Spleen (tissue), 11 donors: ENCODE measurements around the gene REN. TPM values are rescaled to one million over a fixed set of nuclear protein-coding genes. Genes with fewer than 3 reads are reported as not detected.

ENCODE experiments used
- DNase-seq: peaks from one replicate; pipeline ENCODE4 v3.0.0-alpha.2; 2020
- H3K27ac ChIP-seq, 8 donors: fragments of 200-600 bp; sonication (generic) in 7 of 8; 1 replicate in 4 of 8; 2 replicates in 4 of 8; pipeline versions ENCODE4 v1.5.0 to v1.8.0; 2016 to 2021; ENCODE audit warnings: inconsistent platforms in 4 of 8, mild to moderate bottlenecking in 4 of 8, moderate library complexity in 1 of 8
- H3K27me3 ChIP-seq, 7 donors: fragments of 200-600 bp; sonication (generic) in 6 of 7; replicated peaks in 1 of 7; 1 replicate in 4 of 7; 2 replicates in 3 of 7; pipeline versions ENCODE4 v1.5.0 to v1.8.0; 2016 to 2021; ENCODE audit warnings: inconsistent platforms in 3 of 7, mild to moderate bottlenecking in 1 of 7
- H3K36me3 ChIP-seq, 6 donors: fragments of 200-600 bp; sonication (generic) in 5 of 6; 1 replicate in 4 of 6; 2 replicates in 2 of 6; pipeline versions ENCODE4 v1.5.0 to v1.8.0; 2016 to 2021; ENCODE audit warnings: inconsistent platforms in 2 of 6
- H3K4me1 ChIP-seq, 6 donors: fragments of 200-600 bp; sonication (generic) in 5 of 6; 1 replicate in 3 of 6; 2 replicates in 3 of 6; pipeline versions ENCODE4 v1.5.0 to v1.8.0; 2016 to 2021; ENCODE audit warnings: inconsistent platforms in 3 of 6
- H3K4me3 ChIP-seq, 8 donors: fragments of 200-600 bp; sonication (generic) in 7 of 8; 1 replicate in 4 of 8; 2 replicates in 4 of 8; pipeline versions ENCODE4 v1.5.0 to v1.8.0; 2016 to 2021; ENCODE audit warnings: inconsistent platforms in 4 of 8, mild to moderate bottlenecking in 4 of 8, moderate library complexity in 2 of 8
- H3K9me3 ChIP-seq, 8 donors: fragments of 200-600 bp; sonication (generic) in 7 of 8; 1 replicate in 4 of 8; 2 replicates in 4 of 8; pipeline versions ENCODE4 v1.5.0 to v1.8.0; 2016 to 2021; ENCODE audit warnings: inconsistent platforms in 4 of 8
- POLR2A ChIP-seq, 3 donors: fragments of 450-650 bp; IDR thresholded peaks; one replicate each; pipeline ENCODE4 v1.5.1; 2017; ENCODE audit warnings: antibody characterized with exemption in 3 of 3, mild to moderate bottlenecking in 1 of 3
- POLR2AphosphoS5 ChIP-seq, 3 donors: sonication (generic); formaldehyde crosslinking; IDR thresholded peaks; one replicate each; pipeline ENCODE4 v1.5.1; 2017; ENCODE audit warnings: antibody characterized with exemption in 3 of 3
- WGBS, 5 donors: extraction: QIAGEN DNeasy Blood & Tissue Kit in 3 of 5; methylation state at CpG; one replicate each; pipeline versions ENCODE4 v1.1.5 to v1.1.7; 2013 to 2018; 5-methylcytosine and 5-hydroxymethylcytosine counted together
- intact Hi-C: fragments of 100-400 bp; cut with DNase I; formaldehyde crosslinking; loops from one replicate; pipeline ENCODE4 v1.15.0; 2023; ENCODE audit warnings: low total_unique reads
- polyA plus RNA-seq, 3 donors: library from polyadenylated mRNA; stranded (reverse); fragments of 200-250 nt; gene quantifications; one replicate each; pipeline ENCODE4 v1.2.1, GENCODE V29; 2013
- total RNA-seq, 7 donors: library from RNA; depleted of rRNA in 3 of 7; stranded (reverse); fragments of >200 nt in 3 of 7; fragmentation: NEBNext Ultra II Directional in 4 of 7; extraction: Animal tissue kit (Norgen Biotek cat#: 25700) in 4 of 7; gene quantifications; one replicate each; pipeline versions ENCODE4 v1.1.0 to v1.2.1, GENCODE V29; 2016 to 2021
- TF ChIP-seq, protein P1 (sequence below), 11 experiments: fragments of 200-600 bp in 7 of 11; fragments of 450-650 bp in 4 of 11; sonication (generic) in 4 of 11; IDR thresholded peaks in 8 of 11; conservative IDR thresholded peaks in 3 of 11; 1 replicate in 7 of 11; 2 replicates in 4 of 11; pipeline versions ENCODE4 v1.4.0 to v1.8.0; 2016 to 2021; ENCODE audit warnings: antibody characterized with exemption in 11 of 11, inconsistent platforms in 4 of 11, mild to moderate bottlenecking in 1 of 11
- donor health status: healthy with polysubstance abuse.
- donor health status: DM: no; HTN: no; CAD: no; lungs with moderate emphysema.
- donor health status: DM: no; HTN: no; CAD: no.
- donor health status: Bipolar disorder and iron deficiency.
- donor health status: healthy.
- donor health status: DM: no; HTN: no; CAD: no.
- donor health status: DM: yes; HTN: yes; CAD: no.

The REN gene
- total and polyA plus RNA-seq, 10 donors, result 0.12 to 0.25 TPM; not detected in 8

DNA sequence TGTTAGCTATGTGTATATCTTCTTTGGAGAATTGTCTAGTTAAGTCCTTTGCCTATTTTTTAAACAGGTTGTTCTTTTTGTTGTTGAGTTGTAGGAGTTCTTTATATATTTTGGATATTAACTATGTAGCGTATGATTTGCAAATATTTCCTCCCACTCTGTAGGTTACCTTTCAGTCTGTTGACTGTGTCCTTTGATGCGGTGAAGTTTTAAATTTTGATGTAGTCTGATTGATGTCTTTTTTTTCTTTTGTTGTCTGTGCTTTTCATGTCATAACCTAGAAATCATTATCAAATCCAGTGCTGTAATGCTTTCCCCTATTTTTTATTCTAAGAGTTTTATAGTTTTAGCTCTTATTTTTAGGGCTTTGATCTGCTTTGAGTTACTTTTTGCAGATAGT, 38.8 kb upstream of the REN start:
- DNase-seq, result no peak
- Histone ChIP-seq H3K27ac (no peak overlapping the region), H3K27me3 (peaks cover 0 to 53% (median 0%) of the 10 kb centered on the region in 7 donors), H3K36me3 (no peaks in the 10 kb centered on the region), H3K4me1 (peaks cover 0 to 7% (median 2%) of the 10 kb centered on the region in 6 donors), H3K9me3 (no peaks in the 10 kb centered on the region), H3K4me3 (no peak overlapping the region)
- intact Hi-C loops, result loop anchor here (5.0 kb wide), 1 partner anchor 43 kb away; no protein-coding TSS in a partner anchor
- WGBS, 5 donors, result 78 to 89% (median 84%) methylated on average over 2 of the region's 2 CpGs
- TF ChIP-seq POLR2A (IDR thresholded peaks at IDR 0.05) (no peak), POLR2AphosphoS5 (IDR thresholded peaks at IDR 0.05) (no peak)
- TF ChIP-seq, protein P1, sequence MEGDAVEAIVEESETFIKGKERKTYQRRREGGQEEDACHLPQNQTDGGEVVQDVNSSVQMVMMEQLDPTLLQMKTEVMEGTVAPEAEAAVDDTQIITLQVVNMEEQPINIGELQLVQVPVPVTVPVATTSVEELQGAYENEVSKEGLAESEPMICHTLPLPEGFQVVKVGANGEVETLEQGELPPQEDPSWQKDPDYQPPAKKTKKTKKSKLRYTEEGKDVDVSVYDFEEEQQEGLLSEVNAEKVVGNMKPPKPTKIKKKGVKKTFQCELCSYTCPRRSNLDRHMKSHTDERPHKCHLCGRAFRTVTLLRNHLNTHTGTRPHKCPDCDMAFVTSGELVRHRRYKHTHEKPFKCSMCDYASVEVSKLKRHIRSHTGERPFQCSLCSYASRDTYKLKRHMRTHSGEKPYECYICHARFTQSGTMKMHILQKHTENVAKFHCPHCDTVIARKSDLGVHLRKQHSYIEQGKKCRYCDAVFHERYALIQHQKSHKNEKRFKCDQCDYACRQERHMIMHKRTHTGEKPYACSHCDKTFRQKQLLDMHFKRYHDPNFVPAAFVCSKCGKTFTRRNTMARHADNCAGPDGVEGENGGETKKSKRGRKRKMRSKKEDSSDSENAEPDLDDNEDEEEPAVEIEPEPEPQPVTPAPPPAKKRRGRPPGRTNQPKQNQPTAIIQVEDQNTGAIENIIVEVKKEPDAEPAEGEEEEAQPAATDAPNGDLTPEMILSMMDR (IDR thresholded peaks at IDR 0.05 in 8 of 11, conservative IDR thresholded peaks at IDR 0.05 in 3 of 11), result no peak

DNA sequence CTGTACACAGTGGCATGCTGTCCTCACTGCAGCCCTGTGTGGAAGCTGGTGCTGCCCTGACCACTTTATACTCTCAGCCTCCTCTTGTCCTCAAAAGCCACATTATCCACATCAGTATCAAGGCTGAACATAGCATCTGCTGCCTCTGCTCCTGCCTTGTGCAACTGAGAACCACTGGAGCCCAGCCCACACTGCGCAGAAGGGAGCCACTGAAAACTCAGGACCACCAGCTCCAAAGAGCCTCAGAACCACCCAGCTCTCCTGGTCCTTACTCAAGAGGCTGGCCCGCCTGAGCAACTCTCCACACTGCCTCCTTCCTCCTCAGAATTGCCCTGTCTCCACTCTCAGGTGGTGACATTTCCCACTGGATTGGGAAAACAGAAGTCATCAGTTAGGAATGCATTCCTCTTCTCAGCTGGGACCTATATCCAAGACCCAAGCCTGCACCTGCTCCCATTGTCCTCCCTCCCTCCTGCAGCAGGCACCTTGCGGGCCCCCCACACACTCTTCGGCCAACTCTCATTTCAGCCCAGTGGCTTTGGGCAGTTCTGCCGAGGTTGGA, 37.1 kb upstream of the REN start:
- Histone ChIP-seq H3K27ac (no peak overlapping the region), H3K4me3 (no peak overlapping the region), H3K36me3 (no peaks in the 10 kb centered on the region), H3K4me1 (peaks cover 0 to 7% (median 2%) of the 10 kb centered on the region in 6 donors), H3K27me3 (peaks cover 0 to 63% (median 0%) of the 10 kb centered on the region in 7 donors), H3K9me3 (no peaks in the 10 kb centered on the region)
- TF ChIP-seq POLR2A (IDR thresholded peaks at IDR 0.05) (no peak), POLR2AphosphoS5 (IDR thresholded peaks at IDR 0.05) (no peak)
- TF ChIP-seq, protein P1 (IDR thresholded peaks at IDR 0.05 in 8 of 11, conservative IDR thresholded peaks at IDR 0.05 in 3 of 11), result no peak
- DNase-seq, result peak; percentile 48
- 84 to 92% (median 86%) methylated on average over 3 to 5 of the region's 5 CpGs for WGBS, 5 donors
- intact Hi-C loops, result no loop called here

DNA sequence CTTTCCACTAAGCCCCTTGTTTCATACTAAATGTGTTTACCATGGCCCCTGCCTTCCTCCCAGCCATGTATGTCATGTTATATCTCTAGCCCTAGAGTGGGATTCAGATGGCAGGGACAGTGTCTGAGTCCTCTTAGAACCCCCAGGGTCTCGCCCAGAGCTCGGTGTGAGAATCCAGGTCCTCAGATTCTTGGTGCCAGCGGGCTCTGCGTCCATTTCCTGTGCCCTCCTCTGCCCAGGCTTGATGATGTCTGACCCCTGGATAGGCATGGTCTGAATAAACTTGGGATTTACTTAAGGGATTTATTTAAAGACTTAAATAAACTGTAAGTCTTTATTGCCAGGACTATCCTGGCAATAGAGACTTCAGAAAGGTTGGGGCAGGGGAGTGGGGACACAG, 36.3 kb upstream of the REN start:
- no peaks in the 10 kb centered on the region for H3K36me3 ChIP-seq
- no peaks in the 10 kb centered on the region for H3K9me3 ChIP-seq
- intact Hi-C loops, result no loop called here
- DNase-seq, result peak; percentile 10
- H3K27me3 ChIP-seq, result peaks cover 0 to 65% (median 0%) of the 10 kb centered on the region in 7 donors
- no peak overlapping the region for H3K27ac ChIP-seq
- WGBS, 5 donors, result 77 to 94% (median 86%) methylated on average over 4 of the region's 4 CpGs
- TF ChIP-seq, protein P1 (IDR thresholded peaks at IDR 0.05 in 8 of 11, conservative IDR thresholded peaks at IDR 0.05 in 3 of 11), result no peak
- TF ChIP-seq POLR2A (IDR thresholded peaks at IDR 0.05), result no peak
- no peak for TF ChIP-seq POLR2AphosphoS5 (IDR thresholded peaks at IDR 0.05)
- no peak overlapping the region for H3K4me3 ChIP-seq
- H3K4me1 ChIP-seq, result peaks cover 0 to 7% (median 2%) of the 10 kb centered on the region in 6 donors

DNA sequence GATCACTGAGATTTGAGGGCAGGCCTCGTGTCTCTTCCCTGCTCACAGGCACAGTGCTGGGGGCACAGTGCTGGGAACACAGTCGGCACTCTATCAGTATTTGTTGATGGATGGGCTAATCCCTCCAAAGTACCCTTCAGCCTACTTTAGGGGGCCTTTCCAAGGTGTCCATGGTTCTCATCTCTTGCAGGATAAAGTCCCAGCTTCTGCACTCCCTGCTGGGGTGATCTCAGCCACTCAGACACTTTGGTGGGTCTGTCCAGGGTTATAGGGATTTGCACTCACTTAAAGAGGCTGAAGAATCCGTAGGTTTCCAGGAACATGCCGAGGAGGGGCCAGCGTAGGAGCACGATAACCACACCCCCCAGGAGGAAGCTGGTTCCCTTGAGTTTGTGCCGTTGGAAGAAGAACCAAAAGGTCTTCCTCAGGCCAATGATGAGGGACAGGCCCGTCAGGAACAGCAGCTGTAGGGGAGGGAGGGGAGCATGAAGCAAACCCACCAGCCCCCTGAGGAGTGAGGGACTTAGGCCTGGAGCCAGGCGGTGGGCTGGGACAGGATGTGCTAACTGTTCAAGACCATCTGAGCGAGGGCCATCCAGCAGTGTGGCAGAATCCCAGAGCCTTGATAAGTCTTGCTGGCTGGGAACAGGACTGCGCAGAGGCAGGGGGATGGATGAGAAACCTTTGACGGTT, 35.4 kb upstream of the REN start:
- peak; percentile 28 for DNase-seq
- TF ChIP-seq POLR2A (IDR thresholded peaks at IDR 0.05) (no peak), POLR2AphosphoS5 (IDR thresholded peaks at IDR 0.05) (no peak)
- TF ChIP-seq, protein P1 (IDR thresholded peaks at IDR 0.05 in 8 of 11, conservative IDR thresholded peaks at IDR 0.05 in 3 of 11), result no peak
- Histone ChIP-seq H3K27me3 (peaks cover 0 to 63% (median 0%) of the 10 kb centered on the region in 7 donors), H3K36me3 (no peaks in the 10 kb centered on the region), H3K4me1 (no peaks in the 10 kb centered on the region), H3K4me3 (no peak overlapping the region), H3K9me3 (no peaks in the 10 kb centered on the region), H3K27ac (no peak overlapping the region)
- intact Hi-C loops, result no loop called here
- WGBS, 5 donors, result 80 to 89% (median 84%) methylated on average over 11 to 12 of the region's 12 CpGs
